Measurements from ENCODE around the gene CNBD2. TPM values are rescaled to one million over a fixed set of nuclear protein-coding genes. Genes with fewer than 3 reads are reported as not detected.
A peak's percentile ranks its signal among the peaks of the same experiment; 100 is the strongest.
"Not testable (repeated sequence)": the region's sequence is repeated elsewhere in the genome, so short reads cannot be mapped to it uniquely, and the experiment has no call there.

The CNBD2 gene
- total RNA-seq, 1 experiment from 2014 or later = 4.1 TPM

DNA sequence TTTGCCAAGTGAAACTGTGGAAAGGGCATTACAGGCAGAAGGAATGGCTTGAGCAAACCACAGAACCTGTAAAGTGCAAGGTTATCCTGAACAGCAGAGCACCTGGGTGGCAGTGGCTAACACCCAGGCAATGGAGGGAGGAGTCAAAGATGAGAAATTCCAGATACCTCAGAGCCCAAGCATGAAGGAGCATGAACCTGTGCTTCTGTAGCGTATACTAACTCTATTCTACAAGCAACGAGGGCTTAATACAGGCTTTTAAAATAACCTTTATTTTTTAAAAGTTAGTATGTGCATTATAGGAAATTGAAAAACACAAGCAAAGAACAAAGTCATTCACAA is 77.0 kb downstream of the CNBD2 start:
- in situ Hi-C loops (cut with HindIII; ENCODE audit: low pct_unique_long_range_greater_than_20kb, low sequenced_read_pairs) = no loop called here
- no peak for DNase-seq (ENCODE audit: low read depth, low spot score)

DNA sequence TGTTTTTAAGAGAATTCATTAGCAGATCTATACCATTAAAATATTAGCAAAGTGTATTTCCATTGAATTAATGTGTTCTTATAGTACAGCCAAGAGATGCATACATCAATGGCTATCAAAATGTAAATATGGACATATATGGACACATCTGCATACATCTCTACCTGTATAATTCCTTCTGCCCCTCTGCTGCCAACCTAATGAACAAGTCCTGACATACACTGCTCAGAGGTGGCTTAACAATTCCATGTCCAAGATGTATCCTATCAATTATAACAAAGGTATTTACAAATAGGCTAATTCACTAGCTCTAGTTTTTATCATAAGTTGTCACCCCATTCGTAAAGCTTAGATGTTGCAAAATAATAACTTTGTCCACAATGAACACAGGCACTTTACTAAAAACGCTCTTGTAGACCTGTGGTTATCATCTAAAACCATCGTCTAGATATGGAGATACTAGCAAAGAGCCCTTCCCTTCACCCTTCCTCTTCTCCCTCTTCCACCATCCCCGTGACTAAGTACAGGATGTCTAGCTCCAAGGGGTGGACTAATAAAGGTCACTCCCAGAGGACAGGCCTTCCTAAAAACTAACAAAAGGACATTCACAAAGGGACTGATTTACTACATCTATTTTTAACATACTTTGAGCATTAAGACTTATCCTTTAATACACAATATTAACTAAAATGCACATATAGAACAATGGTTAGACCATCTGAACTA is 77.8 kb downstream of the CNBD2 start:
- in situ Hi-C loops (cut with HindIII; ENCODE audit: low pct_unique_long_range_greater_than_20kb, low sequenced_read_pairs) = not testable (repeated sequence)
- peak; percentile 66 for DNase-seq (ENCODE audit: low read depth, low spot score)

DNA sequence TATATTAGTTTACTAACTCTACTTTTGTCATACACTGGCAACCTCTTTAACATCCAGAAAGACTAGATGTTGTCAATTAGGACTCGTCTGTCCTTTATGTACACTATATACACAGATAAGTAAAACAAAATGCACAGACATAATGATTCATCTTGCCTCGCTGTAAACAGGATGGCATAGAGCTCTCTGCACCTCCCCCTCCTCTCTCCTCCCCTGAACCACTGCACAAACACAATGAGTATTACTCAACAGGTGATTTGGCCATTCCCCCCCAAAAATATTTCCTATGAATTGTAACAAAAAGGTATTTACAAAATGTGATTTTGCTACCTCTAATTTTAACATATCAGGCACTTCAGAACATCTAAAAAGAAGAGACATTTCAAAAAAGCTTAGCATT is 81.0 kb downstream of the CNBD2 start:
- in situ Hi-C loops (cut with HindIII; ENCODE audit: low pct_unique_long_range_greater_than_20kb, low sequenced_read_pairs); DNase-seq (ENCODE audit: low read depth, low spot score): not testable (repeated sequence)

DNA sequence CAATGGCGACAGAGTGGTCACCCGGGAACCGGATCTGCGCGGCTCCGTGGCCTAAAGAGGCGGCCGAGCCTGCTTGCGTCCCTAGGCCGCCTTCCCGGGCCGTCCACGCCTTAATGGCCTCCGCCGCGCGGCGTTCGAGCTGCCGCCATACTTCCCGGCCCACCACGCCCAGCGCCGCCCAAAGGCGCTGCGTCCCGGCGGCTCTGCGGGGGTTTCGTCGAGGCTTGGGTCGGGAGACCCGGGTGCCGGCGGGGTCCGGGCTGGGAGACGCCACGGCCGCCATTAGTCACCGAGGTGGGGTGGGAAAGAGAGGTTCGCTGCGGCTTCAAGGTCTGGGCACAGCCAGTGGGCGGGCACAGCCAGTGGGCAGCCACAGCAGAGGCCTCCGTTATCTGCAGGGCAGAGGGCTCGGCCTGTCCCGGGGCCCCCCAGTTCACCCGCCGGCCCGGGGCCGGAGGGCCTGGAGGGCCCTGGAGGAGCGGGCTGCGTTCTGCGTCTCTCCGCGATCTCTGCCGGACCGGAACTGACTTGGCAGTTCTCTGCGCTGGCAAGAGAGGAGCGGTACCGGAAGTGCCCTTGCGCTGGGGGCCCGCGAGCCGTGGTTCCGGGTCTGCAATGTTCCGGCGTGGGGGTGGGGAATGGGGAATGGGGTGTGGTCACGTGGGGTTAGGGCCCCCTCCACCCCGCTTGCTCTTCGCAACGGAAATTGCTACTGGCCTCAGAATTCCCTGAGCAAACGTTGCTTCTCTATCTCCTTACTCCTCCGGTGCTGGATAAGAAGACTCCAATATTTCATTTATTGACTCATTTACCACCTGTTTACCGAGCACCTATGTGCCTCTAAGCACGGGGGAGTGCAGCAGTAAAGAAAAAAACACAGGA is 82.3 kb downstream of the CNBD2 start:
- peak; percentile 89 for DNase-seq (ENCODE audit: low read depth, low spot score)
- in situ Hi-C loops (cut with HindIII; ENCODE audit: low pct_unique_long_range_greater_than_20kb, low sequenced_read_pairs) = no loop called here

DNA sequence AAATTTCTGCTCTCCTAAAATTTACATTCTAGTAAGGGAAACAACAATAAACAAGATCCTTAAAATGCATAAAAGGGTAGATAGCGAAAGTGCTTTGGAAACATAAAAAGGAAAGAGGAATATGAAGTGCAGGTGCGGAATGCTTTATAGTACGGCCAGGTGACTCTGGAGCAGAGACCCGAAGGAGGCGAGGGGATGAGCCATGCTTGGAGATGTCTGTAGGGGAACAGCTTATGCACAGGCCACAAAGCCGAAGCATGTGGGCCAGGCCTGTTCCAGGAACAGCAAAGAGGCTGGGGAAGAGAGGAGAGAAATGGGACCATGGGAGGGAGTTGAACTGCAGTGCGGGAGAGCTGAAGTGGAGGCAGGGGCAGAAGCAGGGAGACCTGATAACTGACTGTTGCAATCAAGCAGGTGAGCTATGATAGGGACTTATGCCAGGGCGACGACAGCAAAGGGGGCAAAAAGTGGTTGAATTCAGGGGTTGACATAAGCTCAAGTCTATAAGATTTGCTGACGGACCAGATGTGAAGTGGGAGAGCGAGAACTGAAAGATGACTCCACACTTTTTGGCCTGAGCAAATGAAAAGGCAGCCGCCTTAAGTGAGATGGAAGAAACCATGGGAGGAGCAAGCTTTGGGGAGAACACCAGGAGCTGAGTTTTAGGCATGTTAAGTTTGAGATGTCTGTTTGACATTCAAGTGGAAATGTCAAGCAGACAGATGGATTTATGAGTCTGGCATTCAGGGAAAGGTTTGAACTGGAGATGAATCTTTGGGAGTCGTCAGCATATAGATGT is 83.1 kb downstream of the CNBD2 start:
- in situ Hi-C loops (cut with HindIII; ENCODE audit: low pct_unique_long_range_greater_than_20kb, low sequenced_read_pairs) = no loop called here
- no peak for DNase-seq (ENCODE audit: low read depth, low spot score)

DNA sequence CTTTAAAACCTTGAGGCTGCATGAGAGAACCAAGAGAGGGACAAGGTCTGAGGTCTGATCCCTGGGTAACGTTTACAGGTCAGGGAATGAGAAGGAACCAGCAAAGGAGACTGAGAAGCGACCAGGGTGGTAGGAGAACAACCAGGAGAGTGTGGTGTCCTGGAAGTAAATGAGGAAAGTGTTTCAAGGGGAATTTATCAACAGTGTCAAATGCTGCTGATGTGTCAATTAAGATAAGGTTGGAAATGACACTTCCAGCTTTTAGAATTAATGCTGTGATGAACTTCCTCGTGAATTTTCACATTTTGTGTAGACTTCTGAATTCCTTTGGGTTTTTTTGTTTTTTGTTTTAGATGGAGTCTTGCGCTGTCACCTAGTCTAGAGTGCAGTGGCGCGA is 83.7 kb downstream of the CNBD2 start:
- DNase-seq (ENCODE audit: low read depth, low spot score) = no peak
- in situ Hi-C loops (cut with HindIII; ENCODE audit: low pct_unique_long_range_greater_than_20kb, low sequenced_read_pairs) = no loop called here

DNA sequence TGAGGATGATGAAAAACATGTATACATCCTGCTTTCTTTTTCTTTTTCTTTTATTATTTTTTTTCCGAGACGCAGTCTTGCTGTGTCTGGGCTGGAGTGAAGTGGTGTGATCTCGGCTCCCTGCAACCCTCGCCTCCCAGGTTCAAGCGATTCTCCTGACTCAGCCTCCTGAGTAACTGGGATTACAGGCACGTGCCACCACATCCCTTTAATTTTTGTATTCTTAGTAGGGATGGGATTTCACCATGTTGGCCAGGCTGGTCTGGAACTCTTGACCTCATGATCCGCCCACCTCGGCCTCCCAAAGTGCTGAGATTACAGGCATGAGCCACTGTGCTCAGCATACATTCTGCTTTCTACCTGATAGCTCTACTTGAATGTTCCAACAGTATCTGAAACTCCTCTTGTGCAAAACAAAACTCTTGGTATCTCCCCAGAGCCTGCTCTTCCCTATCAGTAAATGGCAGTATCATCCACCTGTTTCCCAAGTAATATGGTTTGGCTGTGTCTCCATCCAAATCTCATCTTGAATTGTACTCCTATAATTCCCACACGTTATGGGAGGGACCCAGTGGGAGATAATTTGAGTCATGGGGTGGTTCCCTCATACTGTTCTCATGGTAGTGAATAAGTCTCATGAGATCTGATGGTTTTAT is 85.6 kb downstream of the CNBD2 start:
- in situ Hi-C loops (cut with HindIII; ENCODE audit: low pct_unique_long_range_greater_than_20kb, low sequenced_read_pairs) = not testable (repeated sequence)

DNA sequence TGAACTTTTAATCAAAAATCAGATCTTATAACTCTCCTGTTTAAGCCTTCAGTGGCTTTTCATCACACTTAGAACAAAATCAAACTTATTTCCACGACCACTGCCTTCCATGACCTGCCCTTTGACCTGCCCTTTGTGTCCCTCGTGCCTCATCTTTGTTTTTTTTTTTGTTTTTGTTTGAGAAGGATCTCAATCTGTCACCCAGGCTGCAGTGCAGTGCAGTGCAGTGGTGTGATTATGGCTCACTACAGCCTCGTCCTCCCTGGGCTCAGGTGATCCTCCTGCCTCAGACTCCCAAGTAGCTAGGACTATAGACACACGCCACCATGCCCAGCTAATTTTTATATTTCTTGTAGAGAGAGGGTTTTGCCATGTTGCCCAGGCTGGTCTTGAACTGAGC is 86.8 kb downstream of the CNBD2 start:
- in situ Hi-C loops (cut with HindIII; ENCODE audit: low pct_unique_long_range_greater_than_20kb, low sequenced_read_pairs) = no loop called here

More for the DNA sequence above, 85.6 kb downstream of the CNBD2 start:
- DNase-seq (ENCODE audit: low read depth, low spot score) = not testable (repeated sequence)

DNA sequence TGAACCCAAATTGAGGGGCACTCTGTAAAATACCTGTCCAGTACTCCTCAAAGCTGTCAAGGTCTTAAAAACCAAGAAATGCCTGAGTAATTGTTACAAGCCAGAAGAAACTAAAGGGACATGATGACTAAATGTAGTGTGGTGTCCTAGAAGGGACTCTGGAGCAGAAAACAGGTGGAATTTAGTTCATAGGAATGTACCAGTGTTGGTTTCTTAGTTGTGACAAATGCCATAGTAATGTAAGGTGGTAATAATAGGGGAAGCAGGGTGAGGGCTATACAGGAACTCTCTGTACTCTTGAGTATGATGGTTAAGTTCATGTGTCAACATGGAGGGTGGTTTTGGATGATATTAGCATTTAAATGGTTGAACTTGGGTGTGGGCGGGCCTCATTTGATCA is 92.3 kb downstream of the CNBD2 start:
- in situ Hi-C loops (cut with HindIII; ENCODE audit: low pct_unique_long_range_greater_than_20kb, low sequenced_read_pairs) = no loop called here
- no peak for DNase-seq (ENCODE audit: low read depth, low spot score)

More for the DNA sequence above, 86.8 kb downstream of the CNBD2 start:
- DNase-seq (ENCODE audit: low read depth, low spot score) = no peak

DNA sequence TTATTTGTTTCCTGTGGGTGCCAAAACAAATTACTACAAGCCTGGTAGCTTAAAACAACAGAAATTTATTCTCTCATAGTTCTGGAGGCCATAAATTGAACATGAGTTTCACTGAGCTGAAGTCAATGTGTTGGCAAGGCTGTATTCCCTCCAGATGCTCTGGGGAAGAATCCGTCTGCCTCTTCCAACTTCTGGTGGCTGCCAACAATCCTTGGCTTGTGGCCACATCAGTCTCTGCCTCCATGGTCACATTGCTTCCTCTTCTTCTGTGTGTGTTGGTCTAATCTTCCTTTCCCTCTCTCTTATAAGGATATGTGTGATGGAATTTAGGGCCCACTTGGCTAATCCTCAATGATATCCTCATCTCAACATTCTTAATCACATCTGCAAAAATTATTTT is 93.4 kb downstream of the CNBD2 start:
- no peak for DNase-seq (ENCODE audit: low read depth, low spot score)
- in situ Hi-C loops (cut with HindIII; ENCODE audit: low pct_unique_long_range_greater_than_20kb, low sequenced_read_pairs) = no loop called here

DNA sequence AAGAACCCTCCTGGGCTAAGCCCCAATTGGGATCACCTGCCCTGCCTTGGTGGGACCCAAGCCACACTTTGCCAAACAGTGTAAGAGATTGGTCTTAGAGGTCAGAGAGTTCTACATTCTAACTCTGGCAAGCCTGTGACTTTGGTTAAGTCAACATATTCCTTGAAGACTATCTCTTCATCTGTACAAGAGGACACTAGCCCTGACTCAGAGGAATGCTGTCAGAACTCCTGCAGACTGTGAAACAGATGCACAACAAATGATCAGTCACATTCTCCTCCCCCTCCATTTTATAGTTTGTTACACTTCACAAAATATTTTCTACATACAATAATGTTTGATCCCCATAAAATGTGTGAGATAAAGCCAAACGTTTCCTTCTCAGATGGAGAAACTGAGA is 94.4 kb downstream of the CNBD2 start:
- in situ Hi-C loops (cut with HindIII; ENCODE audit: low pct_unique_long_range_greater_than_20kb, low sequenced_read_pairs) = no loop called here
- no peak for DNase-seq (ENCODE audit: low read depth, low spot score)

DNA sequence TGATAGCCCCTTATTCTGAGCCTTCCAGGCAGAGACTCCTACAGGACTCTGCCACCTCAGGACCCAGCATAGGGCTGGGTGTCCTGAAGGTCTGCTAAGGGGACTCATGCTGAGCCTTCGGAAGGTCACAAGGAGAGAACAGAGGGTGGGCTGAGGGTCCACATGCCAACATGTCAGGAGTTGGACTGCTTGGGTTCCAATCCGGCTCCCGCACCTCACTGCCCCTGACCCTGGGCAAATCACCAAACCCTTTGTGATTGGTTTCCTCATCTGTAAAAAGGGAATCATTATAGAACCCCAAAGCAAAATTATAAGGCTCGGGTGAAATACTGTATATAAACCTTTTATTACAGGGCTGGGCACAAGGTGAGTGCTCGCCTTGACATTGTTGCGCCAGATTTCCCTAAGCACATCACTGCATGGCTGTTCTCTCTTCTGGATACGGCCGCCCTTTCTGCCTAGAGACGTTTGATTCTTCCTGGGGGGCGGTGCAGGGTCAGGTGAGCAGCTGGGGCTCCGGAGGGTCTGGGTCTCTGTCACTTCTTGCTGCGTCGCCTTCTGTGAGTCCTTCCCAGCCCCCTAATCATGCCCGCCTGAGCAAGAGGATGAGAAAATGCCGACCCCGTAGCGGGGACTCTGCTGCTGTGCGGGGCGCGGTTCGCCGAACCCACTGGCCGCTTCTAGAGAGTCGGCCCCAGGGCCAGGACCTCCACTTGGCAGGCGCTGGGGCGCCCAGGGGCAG is 95.7 kb downstream of the CNBD2 start:
- in situ Hi-C loops (cut with HindIII; ENCODE audit: low pct_unique_long_range_greater_than_20kb, low sequenced_read_pairs) = no loop called here

DNA sequence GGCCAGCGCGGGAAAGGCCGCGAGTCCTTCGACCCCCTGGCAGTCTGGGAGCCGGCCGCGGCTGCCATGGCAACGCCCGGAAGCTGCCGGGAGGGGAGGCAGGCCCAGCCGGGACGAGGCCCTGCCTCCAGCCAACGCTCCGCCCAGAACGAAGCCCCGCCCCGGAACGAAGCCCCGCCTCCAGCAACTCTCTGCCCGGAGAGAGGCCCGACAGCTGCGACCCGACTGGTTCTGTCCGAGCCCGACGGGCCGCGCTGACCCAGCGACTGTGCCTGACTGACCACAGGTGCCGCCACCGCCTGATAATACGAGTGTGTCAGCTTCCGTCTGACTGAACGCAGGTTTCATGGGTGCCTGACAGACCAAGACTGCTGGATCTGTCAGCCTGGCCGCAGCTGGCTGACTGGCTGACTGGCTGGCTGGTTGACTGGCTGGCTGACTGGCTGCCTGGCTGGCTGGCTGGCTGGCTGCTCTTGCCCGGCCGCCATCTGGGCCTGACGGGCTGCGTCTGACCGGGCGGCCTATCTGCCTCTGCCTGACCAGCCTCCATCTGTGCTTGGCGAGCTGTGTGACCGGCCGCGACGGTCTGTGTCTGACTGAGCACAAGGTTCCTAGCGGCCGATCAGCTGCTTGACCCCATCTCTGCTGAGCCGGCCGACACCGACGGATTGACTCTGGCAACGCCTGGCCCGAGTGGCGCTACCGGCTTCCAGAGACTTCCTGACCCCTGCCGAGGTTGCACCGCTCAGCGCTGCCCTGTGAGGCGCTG is 96.5 kb downstream of the CNBD2 start:
- peak; percentile 55 for DNase-seq (ENCODE audit: low read depth, low spot score)
- in situ Hi-C loops (cut with HindIII; ENCODE audit: low pct_unique_long_range_greater_than_20kb, low sequenced_read_pairs) = no loop called here

More for the DNA sequence above, 95.7 kb downstream of the CNBD2 start:
- DNase-seq (ENCODE audit: low read depth, low spot score) = no peak

DNA sequence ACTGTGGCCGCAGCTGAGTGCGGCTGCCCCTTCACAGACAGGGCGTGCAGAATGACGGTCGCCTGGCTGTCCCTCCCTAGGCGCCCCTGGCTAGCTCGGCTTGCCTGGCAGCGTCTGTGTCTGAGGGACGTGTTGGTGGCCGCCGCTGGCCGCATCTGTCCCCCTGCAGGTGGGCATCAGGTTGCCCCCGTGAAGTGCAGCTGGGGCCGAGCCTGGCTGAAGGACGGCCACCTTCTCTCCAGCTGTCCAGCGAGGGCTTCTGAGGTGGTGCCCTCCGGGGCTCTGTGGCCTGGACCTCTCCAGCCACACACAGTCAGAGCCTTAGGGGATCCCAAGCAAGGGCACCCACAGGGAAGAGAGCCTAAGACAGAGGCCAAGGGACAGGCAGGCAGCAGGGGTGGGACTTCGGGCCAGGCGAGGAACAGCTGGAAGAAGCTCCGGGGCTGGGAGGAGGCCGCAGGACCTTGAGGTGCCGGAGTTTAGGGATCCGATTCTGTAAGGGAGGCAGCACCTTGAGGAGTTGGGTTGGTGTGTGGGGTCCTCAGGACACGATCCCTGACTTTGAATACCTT is 97.1 kb downstream of the CNBD2 start:
- in situ Hi-C loops (cut with HindIII; ENCODE audit: low pct_unique_long_range_greater_than_20kb, low sequenced_read_pairs) = no loop called here
- DNase-seq (ENCODE audit: low read depth, low spot score) = no peak

DNA sequence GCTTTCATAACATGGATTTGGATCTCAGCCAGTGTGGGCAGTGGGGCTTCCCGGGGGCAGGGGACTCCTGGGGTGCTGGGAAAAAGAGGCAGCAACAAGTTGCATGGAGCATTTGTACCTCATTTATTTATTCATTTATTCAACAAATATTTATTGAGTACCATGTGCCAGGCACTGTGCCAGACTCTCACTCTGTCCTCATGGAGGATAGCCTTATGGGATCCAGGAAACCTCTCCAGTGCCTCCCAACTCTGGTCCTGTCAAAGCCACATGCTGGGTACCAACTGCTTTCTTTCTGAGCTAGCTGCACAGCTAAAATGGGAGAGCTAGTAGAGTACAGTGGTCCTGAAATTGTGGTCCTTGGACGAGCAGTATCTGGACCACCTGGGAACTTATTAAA is 98.4 kb downstream of the CNBD2 start:
- in situ Hi-C loops (cut with HindIII; ENCODE audit: low pct_unique_long_range_greater_than_20kb, low sequenced_read_pairs) = no loop called here

DNA sequence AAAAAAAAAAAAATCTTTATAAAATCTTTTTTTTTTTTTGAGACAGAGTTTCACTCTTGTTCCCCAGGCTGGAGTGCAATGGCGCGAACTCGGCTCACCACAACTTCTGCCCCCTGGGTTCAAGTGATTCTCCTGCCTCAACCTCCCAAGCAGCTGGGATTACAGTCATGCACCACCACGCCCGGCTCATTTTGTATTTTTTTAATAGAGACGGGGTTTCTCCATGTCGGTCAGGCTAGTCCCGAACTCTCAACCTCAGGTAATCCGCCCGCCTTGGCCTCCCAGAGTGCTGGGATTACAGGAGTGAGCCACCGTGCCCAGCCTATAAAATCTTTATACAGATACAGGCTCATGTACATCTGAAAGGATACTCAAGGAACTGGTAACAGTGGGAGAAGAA is 100.1 kb downstream of the CNBD2 start:
- in situ Hi-C loops (cut with HindIII; ENCODE audit: low pct_unique_long_range_greater_than_20kb, low sequenced_read_pairs); DNase-seq (ENCODE audit: low read depth, low spot score): not testable (repeated sequence)

More for the DNA sequence above, 98.4 kb downstream of the CNBD2 start:
- no peak for DNase-seq (ENCODE audit: low read depth, low spot score)

Measured in SK-MEL-5 (cell line).